Daoy (cell line): ENCODE results near the gene TIMELESS. TPM values are rescaled to one million over a fixed set of nuclear protein-coding genes. Genes with fewer than 3 reads are reported as not detected.

Source experiments
- total RNA-seq: library from RNA; depleted of rRNA; stranded (reverse); fragments of >200 nt; shearing (Covaris generic); gene quantifications from 2 replicates; pipeline ENCODE4 v1.2.3, GENCODE V29; 2014; rRNA removed

Gene TIMELESS
- total RNA-seq, 1 experiment from 2014 or later: 14.1 TPM

Other genes starting within 250 kb of the TIMELESS start
- gene RNF41, start 227.5 kb downstream of the TIMELESS start, total RNA-seq: 48.1 and 52.3 TPM in 2 replicates
- 77.9 and 78.2 TPM in 2 replicates for gene NABP2, start 225.1 kb downstream of the TIMELESS start, total RNA-seq
- gene SLC39A5, start 219.4 kb downstream of the TIMELESS start, total RNA-seq: 0.11 TPM in 1 of 2 replicates, not detected in the other
- 9.1 and 9.5 TPM in 2 replicates for gene ANKRD52, start 191.0 kb downstream of the TIMELESS start, total RNA-seq
- 13.4 and 23.1 TPM in 2 replicates for gene COQ10A, start 182.5 kb downstream of the TIMELESS start, total RNA-seq
- gene CS, start 149.1 kb downstream of the TIMELESS start, total RNA-seq: 95.8 and 112 TPM in 2 replicates
- gene CNPY2, start 133.4 kb downstream of the TIMELESS start, total RNA-seq: 136 and 177 TPM in 2 replicates
- gene PAN2, start 115.4 kb downstream of the TIMELESS start, total RNA-seq: 18.3 and 19.9 TPM in 2 replicates
- 1.1 TPM in 1 of 2 replicates, not detected in the other for gene IL23A, start 110.5 kb downstream of the TIMELESS start, total RNA-seq
- 41.4 and 47.1 TPM in 2 replicates for gene STAT2, start 89.3 kb downstream of the TIMELESS start, total RNA-seq
- 0.40 TPM in 1 of 2 replicates, not detected in the other for gene APOF, start 86.6 kb downstream of the TIMELESS start, total RNA-seq
- gene MIP, start 5.2 kb upstream of the TIMELESS start, total RNA-seq: not detected in 2 replicates
- gene SPRYD4, start 19.2 kb upstream of the TIMELESS start, total RNA-seq: 2.9 and 3.2 TPM in 2 replicates
- gene GLS2, start 38.7 kb upstream of the TIMELESS start, total RNA-seq: 5.4 TPM in 1 of 2 replicates, not detected in the other
- 7.8 and 24.9 TPM in 2 replicates for gene RBMS2, start 72.4 kb upstream of the TIMELESS start, total RNA-seq
- gene BAZ2A, start 180.9 kb upstream of the TIMELESS start, total RNA-seq: 14.3 and 19.7 TPM in 2 replicates
- gene ATP5F1B, start 196.6 kb upstream of the TIMELESS start, total RNA-seq: 764 and 817 TPM in 2 replicates
- gene PTGES3, start 238.9 kb upstream of the TIMELESS start, total RNA-seq: 147 TPM in 2 replicates